Hindlimb muscle (tissue), 1 donor: ENCODE data around the gene KCNN1. TPM values are rescaled to one million over a fixed set of nuclear protein-coding genes. Genes with fewer than 3 reads are reported as not detected.
"Not testable (repeated sequence)": the region's sequence is repeated elsewhere in the genome, so short reads cannot be mapped to it uniquely, and the experiment has no call there.

Experiments used
- DNase-seq: peaks from one replicate; pipeline ENCODE4 v3.0.0-alpha.2; 2013
- polyA plus RNA-seq: library from polyadenylated mRNA; unstranded; fragments of 120-200 nt; gene quantifications from one replicate; pipeline ENCODE4 v1.2.1, GENCODE V29; 2013; ENCODE audit not compliant: insufficient read length

The KCNN1 gene
- polyA plus RNA-seq, 1 donor: 0.63 TPM

- DNase-seq: no peak
Observed at GRCh38 chr19:17969096-17969792, 2.3 kb downstream of the KCNN1 start.

GRCh38 chr19:17972230-17972629 lies 5.3 kb downstream of the KCNN1 start:
- no peak for DNase-seq

DNA sequence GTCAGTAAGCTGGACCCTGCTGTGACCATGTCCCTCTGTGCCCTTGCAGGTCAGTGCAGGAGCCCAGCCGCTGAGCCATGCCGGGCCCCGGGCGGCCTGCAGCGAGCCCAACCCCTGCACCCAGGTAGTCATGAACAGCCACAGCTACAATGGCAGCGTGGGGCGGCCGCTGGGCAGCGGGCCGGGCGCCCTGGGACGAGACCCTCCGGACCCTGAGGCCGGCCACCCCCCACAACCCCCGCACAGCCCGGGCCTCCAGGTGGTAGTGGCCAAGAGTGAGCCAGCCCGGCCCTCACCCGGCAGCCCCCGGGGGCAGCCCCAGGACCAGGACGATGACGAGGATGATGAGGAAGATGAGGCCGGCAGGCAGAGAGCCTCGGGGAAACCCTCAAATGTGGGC lies 6.9 kb downstream of the KCNN1 start:
- DNase-seq: no peak

DNA sequence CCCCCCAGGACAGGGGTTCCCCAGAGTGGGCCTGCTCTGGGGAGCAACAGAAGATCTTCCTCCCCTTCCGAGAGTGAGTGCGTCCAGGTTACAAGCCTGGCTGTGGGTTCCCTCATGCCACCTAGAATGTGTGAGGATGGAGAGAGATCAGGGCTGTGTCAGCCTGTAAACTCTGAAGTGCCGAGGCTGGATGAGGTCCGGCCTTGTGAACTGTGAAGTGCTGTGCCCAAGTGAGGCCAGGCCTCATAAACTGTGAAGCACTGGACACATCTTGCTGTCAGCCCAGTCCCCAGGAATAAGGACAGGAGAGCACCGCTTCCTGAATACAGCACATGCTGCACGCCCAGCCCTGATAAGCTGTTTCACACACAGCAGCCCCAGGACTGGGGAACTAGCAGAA lies 7.6 kb downstream of the KCNN1 start:
- DNase-seq: no peak

- no peak for DNase-seq
Observed at GRCh38 chr19:17975032-17975431, 8.1 kb downstream of the KCNN1 start.

GRCh38 chr19:17977021-17977420 lies 10.1 kb downstream of the KCNN1 start:
- DNase-seq: no peak

DNA sequence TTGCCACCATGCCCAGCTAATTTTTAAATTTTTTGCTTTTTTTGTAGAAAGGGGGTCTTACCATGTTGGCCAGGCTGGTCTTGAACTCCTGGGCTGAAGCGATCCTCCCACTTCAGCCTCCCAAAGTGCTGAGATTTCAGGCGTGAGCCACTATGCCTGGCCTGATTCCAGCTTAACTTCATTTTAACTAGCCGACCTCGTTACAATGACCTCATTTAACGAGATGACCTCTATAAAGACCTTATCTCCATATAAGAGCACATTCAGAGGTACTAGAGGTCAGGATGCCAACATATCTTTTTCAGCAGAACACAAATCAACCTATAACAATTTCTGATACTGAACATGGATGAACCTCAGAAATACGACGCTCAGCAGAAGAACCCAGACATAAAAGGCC lies 10.6 kb downstream of the KCNN1 start:
- no peak for DNase-seq

DNA sequence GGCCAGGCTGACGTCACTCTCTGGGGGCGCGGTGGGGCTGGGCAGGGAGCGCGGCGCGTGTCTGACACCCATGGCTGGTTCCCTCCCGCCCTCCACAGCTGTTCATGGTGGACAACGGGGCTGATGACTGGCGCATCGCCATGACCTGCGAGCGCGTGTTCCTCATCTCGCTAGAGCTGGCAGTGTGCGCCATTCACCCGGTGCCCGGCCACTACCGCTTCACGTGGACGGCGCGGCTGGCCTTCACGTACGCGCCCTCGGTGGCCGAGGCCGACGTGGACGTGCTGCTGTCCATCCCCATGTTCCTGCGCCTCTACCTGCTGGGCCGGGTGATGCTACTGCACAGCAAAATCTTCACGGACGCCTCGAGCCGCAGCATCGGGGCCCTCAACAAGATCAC lies 14.7 kb downstream of the KCNN1 start:
- no peak for DNase-seq

- DNase-seq: no peak
Observed at GRCh38 chr19:17982430-17982829, 15.5 kb downstream of the KCNN1 start.

- no peak for DNase-seq
Observed at GRCh38 chr19:17985037-17985818, 18.3 kb downstream of the KCNN1 start.

DNA sequence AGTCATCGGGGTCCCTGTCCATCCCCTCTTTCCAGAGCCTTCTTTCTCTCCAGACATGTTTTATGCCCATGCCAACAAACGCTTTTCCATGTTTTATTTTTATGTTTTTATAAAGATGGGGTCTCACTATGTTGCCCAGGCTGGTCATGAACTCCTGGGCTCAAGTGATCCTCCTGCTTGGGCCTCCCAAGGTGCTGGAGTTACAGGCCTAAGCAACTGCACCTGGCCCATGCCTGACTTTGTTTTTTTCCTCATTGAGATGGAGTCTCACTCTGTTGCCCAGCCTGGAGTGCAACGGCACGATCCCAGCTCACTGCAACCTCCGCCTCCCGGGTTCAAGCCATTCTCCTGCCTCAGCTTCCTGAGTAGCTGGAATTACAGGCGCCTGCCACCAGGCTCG lies 19.7 kb downstream of the KCNN1 start:
- not testable (repeated sequence) for DNase-seq

DNA sequence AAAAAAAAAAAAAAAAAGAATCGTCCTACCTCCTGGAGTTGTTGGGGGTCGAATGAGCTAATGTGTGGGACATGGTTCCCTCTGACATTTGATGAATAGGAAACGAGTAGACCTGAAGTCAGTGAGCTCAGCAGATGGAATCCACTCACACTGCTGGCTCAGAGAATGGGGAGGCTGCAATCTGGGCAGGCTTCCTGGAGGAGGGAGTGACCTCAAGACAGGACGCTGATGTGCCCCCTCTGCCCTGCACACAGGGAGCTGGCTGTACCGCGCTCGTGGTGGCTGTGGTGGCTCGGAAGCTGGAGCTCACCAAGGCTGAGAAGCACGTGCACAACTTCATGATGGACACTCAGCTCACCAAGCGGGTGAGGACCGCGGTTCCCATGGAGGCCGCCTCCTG lies 21.3 kb downstream of the KCNN1 start:
- no peak for DNase-seq

- no peak for DNase-seq
Observed at GRCh38 chr19:17989425-17990094, 22.7 kb downstream of the KCNN1 start.

- DNase-seq: no peak
Observed at GRCh38 chr19:17993076-17993813, 26.3 kb downstream of the KCNN1 start.

GRCh38 chr19:17996826-17997316 lies 30.0 kb downstream of the KCNN1 start:
- DNase-seq: peak; percentile 83

GRCh38 chr19:17997969-17998826 lies 31.3 kb downstream of the KCNN1 start:
- DNase-seq: no peak

- DNase-seq: no peak
Observed at GRCh38 chr19:17998827-17999150, 31.9 kb downstream of the KCNN1 start.

- no peak for DNase-seq
Observed at GRCh38 chr19:17999684-18000479, 33.0 kb downstream of the KCNN1 start.

- DNase-seq: no peak
Observed at GRCh38 chr19:18000480-18000914, 33.6 kb downstream of the KCNN1 start.

DNA sequence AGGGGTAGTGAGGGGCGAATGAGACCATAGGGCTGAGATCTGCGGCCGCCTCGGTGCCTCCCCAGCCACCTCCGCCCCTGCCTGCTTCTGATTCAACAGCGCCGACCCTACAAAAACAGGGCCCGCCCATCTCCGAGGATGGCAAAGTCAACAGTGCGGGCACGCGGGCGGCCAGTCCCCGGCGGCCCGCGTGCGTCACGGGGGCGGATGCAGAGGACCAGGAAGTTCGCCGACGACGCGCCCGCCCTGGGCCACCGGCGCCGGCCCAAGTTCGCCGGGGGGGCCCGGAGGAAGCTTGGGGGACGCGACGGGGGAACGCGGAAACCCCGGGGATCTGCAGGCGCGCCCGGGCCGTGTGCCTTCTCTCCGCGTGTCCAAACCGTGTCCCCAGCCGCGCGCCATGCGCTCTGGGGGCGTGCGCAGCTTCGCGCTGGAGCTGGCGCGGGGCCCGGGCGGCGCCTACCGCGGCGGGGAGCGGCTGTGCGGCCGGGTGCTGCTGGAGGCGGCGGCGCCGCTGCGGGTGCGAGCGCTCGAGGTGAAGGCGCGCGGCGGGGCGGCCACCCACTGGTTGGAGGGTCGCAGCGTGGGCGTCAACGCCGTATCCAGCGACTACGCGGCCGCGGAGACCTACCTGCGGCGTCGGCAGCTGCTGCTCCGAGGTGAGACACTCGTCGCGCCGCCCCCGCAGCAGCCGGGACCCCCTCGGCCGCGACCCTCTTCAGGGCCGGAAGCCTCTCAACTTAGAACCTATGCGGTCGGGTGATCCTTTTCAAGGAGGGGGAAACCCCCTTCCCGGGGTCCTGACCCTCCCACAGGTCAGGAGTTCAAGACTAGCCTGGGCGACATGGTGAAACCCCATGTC lies 34.2 kb downstream of the KCNN1 start:
- DNase-seq: peak; percentile 82
